ENCODE measurements around the gene KLHL40.

KLHL40 gene

DNA sequence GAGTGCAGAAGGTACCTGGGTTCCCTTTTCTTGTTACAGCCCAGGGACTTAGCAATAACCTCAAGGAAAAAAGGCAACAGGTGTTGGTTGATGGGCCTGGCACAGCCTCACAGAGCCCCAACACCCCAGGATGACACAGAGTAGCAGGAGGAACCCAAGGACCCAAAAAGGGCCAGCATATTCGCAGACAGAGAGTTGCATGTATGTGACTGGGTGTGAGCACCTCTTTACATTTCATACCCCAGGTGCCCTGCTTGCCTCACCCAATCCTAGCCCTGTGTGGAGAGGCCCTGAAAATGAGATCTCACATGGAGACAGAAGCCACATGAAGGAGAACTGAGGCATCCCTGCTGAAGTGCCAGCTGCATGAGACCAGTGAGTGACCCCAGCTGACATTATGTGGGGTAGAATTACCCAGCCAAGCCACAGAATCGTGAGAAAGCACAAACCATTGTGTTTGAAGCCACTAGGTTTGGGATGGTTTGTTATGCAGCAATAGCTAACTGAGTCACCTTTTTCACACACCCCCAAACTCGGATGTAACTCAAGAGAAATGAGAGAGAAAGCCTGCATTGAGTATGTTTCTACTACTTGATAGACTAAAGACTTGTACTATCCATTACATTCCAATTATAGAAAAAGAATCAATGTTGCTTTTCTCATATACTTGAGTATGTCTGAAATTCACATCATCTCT is 43.5 kb downstream of the KLHL40 start:
- H2BK15ac ChIP-seq (ENCODE audit: low read length), result no peak overlapping the region
- no peak overlapping the region for H2AK5ac ChIP-seq (ENCODE audit: low read depth, low read length)
- H2BK5ac ChIP-seq (ENCODE audit: low read length), result no peak overlapping the region
- H3K79me1 ChIP-seq (ENCODE audit: low read depth, low read length), result no peaks in the 10 kb centered on the region
- H3K27me3 ChIP-seq (ENCODE audit: control insufficient read depth in 3 of 3, insufficient read depth in 3 of 3, low read depth in 1 of 3, low read length in 3 of 3), result peaks cover 0 to 28% (median 2%) of the 10 kb centered on the region in 3 experiments
- H3K14ac ChIP-seq (ENCODE audit: low read length), result no peak overlapping the region
- H4K91ac ChIP-seq (ENCODE audit: low read depth, low read length, poor library complexity), result no peak overlapping the region
- no CpG with 5 or more reads among the region's 3 CpGs for WGBS, 2 donors (ENCODE audit: extremely low coverage in 2 of 2, insufficient read length in 2 of 2, insufficient replicate concordance in 1 of 2)
- H3K27ac ChIP-seq (replicated peaks; ENCODE audit: low read length), result no peak overlapping the region
- no peak overlapping the region for H3K4me2 ChIP-seq (ENCODE audit: insufficient read depth, low read length, poor library complexity, severe bottlenecking)
- no peak overlapping the region for H3K9ac ChIP-seq (ENCODE audit: low read depth, low read length, poor library complexity)
- no peak overlapping the region for H3K23ac ChIP-seq (ENCODE audit: low read depth, low read length, poor library complexity)
- H3K18ac ChIP-seq (ENCODE audit: low read length), result no peak overlapping the region
- H2BK120ac ChIP-seq (ENCODE audit: low read depth, low read length), result no peak overlapping the region
- H3K4me1 ChIP-seq (ENCODE audit: control insufficient read depth in 2 of 2, insufficient read depth in 1 of 2, low read depth in 1 of 2, low read length in 2 of 2), result peaks cover 7 to 17% of the 10 kb centered on the region in 2 donors
- H2AFZ ChIP-seq (ENCODE audit: low read length), result no peak overlapping the region
- H3K4ac ChIP-seq (ENCODE audit: low read length), result no peak overlapping the region
- DNase-seq (ENCODE audit: low spot score), result no peak
- H3K36me3 ChIP-seq (replicated peaks in 1 of 2; ENCODE audit: control insufficient read depth in 2 of 2, insufficient read depth in 2 of 2, low read length in 2 of 2), result no peaks in the 10 kb centered on the region
- H2BK12ac ChIP-seq (ENCODE audit: low read length), result no peak overlapping the region
- H4K8ac ChIP-seq (ENCODE audit: low read depth, low read length), result no peak overlapping the region
- no peak overlapping the region for H3K4me3 ChIP-seq (ENCODE audit: low read length in 2 of 2)
- no peaks in the 10 kb centered on the region for H3K9me3 ChIP-seq (replicated peaks in 1 of 2; ENCODE audit: control insufficient read depth in 2 of 2, insufficient read depth in 1 of 2, low read depth in 1 of 2, low read length in 2 of 2)

GRCh38 chr3:42729404-42730145 is 44.2 kb downstream of the KLHL40 start:
- Histone ChIP-seq H2BK15ac (ENCODE audit: low read length) (no peak overlapping the region), H4K8ac (ENCODE audit: low read depth, low read length) (no peak overlapping the region), H3K36me3 (replicated peaks in 1 of 2; ENCODE audit: control insufficient read depth in 2 of 2, insufficient read depth in 2 of 2, low read length in 2 of 2) (no peaks in the 10 kb centered on the region), H3K9ac (ENCODE audit: low read depth, low read length, poor library complexity) (no peak overlapping the region), H3K4me1 (ENCODE audit: control insufficient read depth in 2 of 2, insufficient read depth in 1 of 2, low read depth in 1 of 2, low read length in 2 of 2) (peaks cover 7 to 19% of the 10 kb centered on the region in 2 donors), H3K14ac (ENCODE audit: low read length) (no peak overlapping the region), H3K4ac (ENCODE audit: low read length) (no peak overlapping the region), H3K27me3 (ENCODE audit: control insufficient read depth in 3 of 3, insufficient read depth in 3 of 3, low read depth in 1 of 3, low read length in 3 of 3) (peaks cover 0 to 28% (median 2%) of the 10 kb centered on the region in 3 experiments), H3K27ac (replicated peaks; ENCODE audit: low read length) (no peak overlapping the region), H2BK5ac (ENCODE audit: low read length) (no peak overlapping the region), H3K23ac (ENCODE audit: low read depth, low read length, poor library complexity) (no peak overlapping the region), H2AFZ (ENCODE audit: low read length) (no peak overlapping the region), H3K4me3 (ENCODE audit: low read length in 2 of 2) (no peak overlapping the region), H3K79me1 (ENCODE audit: low read depth, low read length) (no peaks in the 10 kb centered on the region), H3K18ac (ENCODE audit: low read length) (no peak overlapping the region), H2BK12ac (ENCODE audit: low read length) (no peak overlapping the region), H3K4me2 (ENCODE audit: insufficient read depth, low read length, poor library complexity, severe bottlenecking) (no peak overlapping the region), H2BK120ac (ENCODE audit: low read depth, low read length) (no peak overlapping the region), H4K91ac (ENCODE audit: low read depth, low read length, poor library complexity) (no peak overlapping the region), H3K9me3 (replicated peaks in 1 of 2; ENCODE audit: control insufficient read depth in 2 of 2, insufficient read depth in 1 of 2, low read depth in 1 of 2, low read length in 2 of 2) (no peaks in the 10 kb centered on the region), H2AK5ac (ENCODE audit: low read depth, low read length) (no peak overlapping the region)
- WGBS, 2 donors (ENCODE audit: extremely low coverage in 2 of 2, insufficient read length in 2 of 2, insufficient replicate concordance in 1 of 2), result no CpG with 5 or more reads among the region's 6 CpGs
- no peak for DNase-seq (ENCODE audit: low spot score)

DNA sequence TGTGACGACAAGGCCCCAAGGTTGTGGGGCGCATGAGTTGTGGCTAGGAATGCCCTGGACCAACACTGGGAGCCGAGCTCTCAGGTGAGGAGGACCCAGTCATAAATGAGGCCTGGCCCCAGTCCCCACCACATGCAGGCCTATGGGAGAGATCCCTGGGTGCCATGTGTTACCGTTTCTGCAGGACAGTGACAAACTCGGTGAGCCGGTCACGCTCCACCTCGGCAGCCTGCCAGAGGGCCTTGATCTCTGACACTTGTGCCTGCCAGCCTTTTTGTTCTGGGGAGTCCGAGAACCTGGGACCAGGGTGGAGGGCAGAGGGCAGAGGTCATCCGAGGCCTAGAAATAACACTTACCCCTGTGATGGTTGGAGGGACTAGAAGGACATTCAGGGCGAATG is 45.0 kb downstream of the KLHL40 start:
- Histone ChIP-seq H4K91ac (ENCODE audit: low read depth, low read length, poor library complexity) (no peak overlapping the region), H2BK120ac (ENCODE audit: low read depth, low read length) (no peak overlapping the region), H2AFZ (ENCODE audit: low read length) (no peak overlapping the region), H3K9ac (ENCODE audit: low read depth, low read length, poor library complexity) (no peak overlapping the region), H2BK12ac (ENCODE audit: low read length) (no peak overlapping the region), H3K23ac (ENCODE audit: low read depth, low read length, poor library complexity) (peak overlapping the region; percentile 3), H3K4me2 (ENCODE audit: insufficient read depth, low read length, poor library complexity, severe bottlenecking) (no peak overlapping the region), H2AK5ac (ENCODE audit: low read depth, low read length) (no peak overlapping the region), H3K27ac (replicated peaks; ENCODE audit: low read length) (no peak overlapping the region), H3K9me3 (replicated peaks in 1 of 2; ENCODE audit: control insufficient read depth in 2 of 2, insufficient read depth in 1 of 2, low read depth in 1 of 2, low read length in 2 of 2) (no peaks in the 10 kb centered on the region), H3K18ac (ENCODE audit: low read length) (no peak overlapping the region), H3K27me3 (ENCODE audit: control insufficient read depth in 3 of 3, insufficient read depth in 3 of 3, low read depth in 1 of 3, low read length in 3 of 3) (peaks cover 0 to 32% (median 2%) of the 10 kb centered on the region in 3 experiments), H3K79me1 (ENCODE audit: low read depth, low read length) (no peaks in the 10 kb centered on the region), H3K4me3 (ENCODE audit: low read length in 2 of 2) (no peak overlapping the region), H2BK15ac (ENCODE audit: low read length) (no peak overlapping the region), H3K14ac (ENCODE audit: low read length) (no peak overlapping the region), H4K8ac (ENCODE audit: low read depth, low read length) (no peak overlapping the region), H2BK5ac (ENCODE audit: low read length) (no peak overlapping the region), H3K4ac (ENCODE audit: low read length) (no peak overlapping the region), H3K36me3 (replicated peaks in 1 of 2; ENCODE audit: control insufficient read depth in 2 of 2, insufficient read depth in 2 of 2, low read length in 2 of 2) (no peaks in the 10 kb centered on the region), H3K4me1 (ENCODE audit: control insufficient read depth in 2 of 2, insufficient read depth in 1 of 2, low read depth in 1 of 2, low read length in 2 of 2) (peaks cover 7 to 19% of the 10 kb centered on the region in 2 donors)
- no peak for DNase-seq (ENCODE audit: low spot score)
- no CpG with 5 or more reads among the region's 11 CpGs for WGBS, 2 donors (ENCODE audit: extremely low coverage in 2 of 2, insufficient read length in 2 of 2, insufficient replicate concordance in 1 of 2)

GRCh38 chr3:42730706-42731420 is 45.5 kb downstream of the KLHL40 start:
- H3K23ac ChIP-seq (ENCODE audit: low read depth, low read length, poor library complexity), result no peak overlapping the region
- WGBS, 2 donors (ENCODE audit: extremely low coverage in 2 of 2, insufficient read length in 2 of 2, insufficient replicate concordance in 1 of 2), result no CpG with 5 or more reads among the region's 3 CpGs
- H3K36me3 ChIP-seq (replicated peaks in 1 of 2; ENCODE audit: control insufficient read depth in 2 of 2, insufficient read depth in 2 of 2, low read length in 2 of 2), result no peaks in the 10 kb centered on the region

More at GRCh38 chr3:42730706-42731420, 45.5 kb downstream of the KLHL40 start:
- Histone ChIP-seq H2BK5ac (ENCODE audit: low read length) (no peak overlapping the region), H3K79me1 (ENCODE audit: low read depth, low read length) (no peaks in the 10 kb centered on the region), H3K4ac (ENCODE audit: low read length) (no peak overlapping the region), H3K18ac (ENCODE audit: low read length) (peak overlapping the region; percentile 53), H3K27ac (replicated peaks; ENCODE audit: low read length) (no peak overlapping the region), H3K27me3 (ENCODE audit: control insufficient read depth in 3 of 3, insufficient read depth in 3 of 3, low read depth in 1 of 3, low read length in 3 of 3) (peaks cover 0 to 32% (median 2%) of the 10 kb centered on the region in 3 experiments), H2BK12ac (ENCODE audit: low read length) (no peak overlapping the region), H3K4me2 (ENCODE audit: insufficient read depth, low read length, poor library complexity, severe bottlenecking) (no peak overlapping the region), H2BK15ac (ENCODE audit: low read length) (peak overlapping the region; percentile 38), H2AK5ac (ENCODE audit: low read depth, low read length) (peak overlapping the region; percentile 57), H3K9ac (ENCODE audit: low read depth, low read length, poor library complexity) (no peak overlapping the region), H3K4me3 (ENCODE audit: low read length in 2 of 2) (no peak overlapping the region), H3K4me1 (ENCODE audit: control insufficient read depth in 2 of 2, insufficient read depth in 1 of 2, low read depth in 1 of 2, low read length in 2 of 2) (peaks cover 7 to 19% of the 10 kb centered on the region in 2 donors), H3K9me3 (replicated peaks in 1 of 2; ENCODE audit: control insufficient read depth in 2 of 2, insufficient read depth in 1 of 2, low read depth in 1 of 2, low read length in 2 of 2) (no peaks in the 10 kb centered on the region), H2AFZ (ENCODE audit: low read length) (no peak overlapping the region), H2BK120ac (ENCODE audit: low read depth, low read length) (no peak overlapping the region), H3K14ac (ENCODE audit: low read length) (no peak overlapping the region), H4K8ac (ENCODE audit: low read depth, low read length) (no peak overlapping the region), H4K91ac (ENCODE audit: low read depth, low read length, poor library complexity) (no peak overlapping the region)
- DNase-seq (ENCODE audit: low spot score), result no peak

All from neuronal stem cell (in vitro differentiated cells).